GM21723 (cell line): Measurements from ENCODE around the gene KAT6B.
"Not testable (repeated sequence)": the region's sequence is repeated elsewhere in the genome, so short reads cannot be mapped to it uniquely, and the experiment has no call there.

Experiments
- ATAC-seq: cut with Tn5 transposase; IDR thresholded peaks from one replicate; pipeline ENCODE4 v1.9.1; 2021; ENCODE audit warnings: mild to moderate bottlenecking, moderate library complexity; ENCODE audit not compliant: unreplicated experiment

The KAT6B gene

GRCh38 chr10:74887614-74888284 is 61.3 kb downstream of the KAT6B start:
- no peak for ATAC-seq

- no peak for ATAC-seq
Measured at GRCh38 chr10:74888962-74889661, 62.7 kb downstream of the KAT6B start.

DNA sequence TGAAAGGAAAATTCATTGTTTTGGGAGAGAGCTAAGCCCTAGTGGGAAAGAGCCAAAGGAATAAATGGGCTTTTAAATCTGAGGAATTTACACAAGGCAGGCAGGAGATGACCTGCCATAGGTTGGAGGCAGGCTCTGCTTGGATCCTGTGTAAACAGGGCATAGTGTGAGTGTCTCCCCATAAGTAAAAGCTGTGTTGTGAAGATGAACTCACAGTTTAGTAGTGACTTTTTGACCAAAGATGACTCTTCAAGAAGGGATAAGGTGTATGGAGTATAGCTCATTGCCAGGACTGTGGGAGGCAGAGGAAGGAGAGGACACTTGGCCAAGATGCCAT is 63.2 kb downstream of the KAT6B start:
- ATAC-seq = no peak

- ATAC-seq = no peak
Measured at GRCh38 chr10:74890460-74890859, 64.1 kb downstream of the KAT6B start.

DNA sequence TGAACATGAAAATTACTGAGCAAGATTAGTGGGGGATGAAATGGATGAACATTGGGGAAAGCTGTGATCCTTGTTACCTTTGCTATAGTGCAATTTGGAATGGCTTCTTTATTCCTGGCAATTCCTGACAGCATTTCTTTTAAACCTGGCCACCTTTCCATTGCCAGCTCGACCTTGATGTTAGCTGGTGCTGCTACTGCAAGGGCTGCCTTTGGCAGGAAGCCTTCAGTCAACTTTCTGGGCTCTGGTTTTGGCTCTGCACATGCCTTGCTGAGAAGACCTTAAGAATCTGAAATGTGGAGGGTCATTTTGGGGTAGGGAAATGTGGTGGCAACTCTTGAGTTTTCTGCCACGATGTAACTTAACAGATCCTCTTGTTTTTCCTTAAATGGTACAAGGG is 64.7 kb downstream of the KAT6B start:
- no peak for ATAC-seq

DNA sequence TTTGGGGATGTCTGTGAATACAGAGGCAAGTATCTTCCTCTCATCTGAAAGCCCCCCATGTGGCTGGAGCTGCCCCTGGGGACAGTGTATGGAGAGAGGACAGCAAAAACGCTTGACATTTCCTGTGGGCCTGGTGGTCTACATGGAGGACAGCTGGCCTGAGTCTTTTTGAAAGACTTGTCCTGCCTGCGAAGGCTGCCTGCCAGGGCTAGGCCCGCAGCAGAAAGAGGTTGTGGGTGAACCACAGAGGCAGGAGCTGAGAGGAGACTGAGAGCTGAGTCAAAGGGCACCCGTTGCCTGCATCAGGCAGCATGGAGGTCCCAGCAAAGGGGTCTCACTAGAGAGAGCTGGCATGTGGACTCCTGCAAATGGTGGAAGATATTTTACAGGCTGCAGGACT is 66.4 kb downstream of the KAT6B start:
- no peak for ATAC-seq

GRCh38 chr10:74893329-74893728 is 66.9 kb downstream of the KAT6B start:
- not testable (repeated sequence) for ATAC-seq

DNA sequence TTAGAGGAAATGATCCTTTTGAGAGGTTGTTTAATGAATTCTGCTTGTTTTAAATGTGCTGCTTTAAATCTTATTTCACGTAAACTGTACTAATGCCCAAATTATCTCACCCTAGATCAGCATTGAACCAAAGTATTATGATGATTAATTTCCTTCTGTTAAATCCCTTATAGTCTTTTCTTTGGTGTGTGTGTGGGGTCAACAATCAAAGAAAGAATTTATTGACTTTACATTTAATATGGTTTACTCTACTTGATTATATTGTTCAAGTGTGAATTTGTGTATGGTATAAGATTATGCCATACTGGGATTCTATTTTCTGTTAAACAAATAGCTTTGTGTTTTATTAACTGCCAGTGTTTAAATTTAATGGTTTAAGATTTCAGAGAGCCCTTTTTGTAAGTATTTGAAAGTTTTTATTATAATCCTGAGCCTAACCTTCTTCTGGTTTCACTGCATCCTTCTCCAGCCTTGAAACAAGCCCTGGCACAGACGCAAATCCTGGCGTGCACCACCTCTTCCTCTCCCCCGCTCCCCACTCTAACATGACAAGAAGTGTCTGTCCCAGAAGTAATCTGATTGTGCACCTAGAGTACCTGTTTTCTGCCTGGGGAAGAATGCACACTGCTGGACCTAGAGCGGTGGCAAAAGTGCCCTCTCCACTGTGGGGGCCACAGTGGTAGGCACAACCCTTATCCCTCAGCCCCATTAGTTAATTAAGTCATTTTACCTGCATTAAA is 70.6 kb downstream of the KAT6B start:
- no peak for ATAC-seq

GRCh38 chr10:74898201-74898976 is 72.0 kb downstream of the KAT6B start:
- peak; percentile 71 for ATAC-seq

DNA sequence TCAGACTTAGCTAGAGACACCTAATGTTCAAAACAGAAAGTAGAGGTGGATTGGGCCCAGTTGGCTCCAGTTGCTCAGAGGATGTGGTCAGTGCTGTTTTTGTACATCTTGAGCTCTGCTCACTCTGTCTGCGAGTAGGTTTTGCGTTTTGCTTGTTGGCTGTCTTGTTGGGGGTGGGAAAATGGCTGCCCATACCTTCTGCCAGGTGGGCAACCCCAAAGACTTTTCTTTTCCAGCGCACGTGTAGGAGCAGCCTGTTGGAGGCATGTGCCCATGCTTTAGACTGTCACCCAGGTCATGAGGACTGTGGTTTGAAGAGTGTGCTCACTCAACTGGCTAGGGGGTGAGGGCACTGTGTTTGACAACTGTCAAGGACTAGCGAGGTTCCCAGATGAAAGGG is 73.9 kb downstream of the KAT6B start:
- peak; percentile 52 for ATAC-seq

GRCh38 chr10:74901301-74901700 is 74.9 kb downstream of the KAT6B start:
- no peak for ATAC-seq

DNA sequence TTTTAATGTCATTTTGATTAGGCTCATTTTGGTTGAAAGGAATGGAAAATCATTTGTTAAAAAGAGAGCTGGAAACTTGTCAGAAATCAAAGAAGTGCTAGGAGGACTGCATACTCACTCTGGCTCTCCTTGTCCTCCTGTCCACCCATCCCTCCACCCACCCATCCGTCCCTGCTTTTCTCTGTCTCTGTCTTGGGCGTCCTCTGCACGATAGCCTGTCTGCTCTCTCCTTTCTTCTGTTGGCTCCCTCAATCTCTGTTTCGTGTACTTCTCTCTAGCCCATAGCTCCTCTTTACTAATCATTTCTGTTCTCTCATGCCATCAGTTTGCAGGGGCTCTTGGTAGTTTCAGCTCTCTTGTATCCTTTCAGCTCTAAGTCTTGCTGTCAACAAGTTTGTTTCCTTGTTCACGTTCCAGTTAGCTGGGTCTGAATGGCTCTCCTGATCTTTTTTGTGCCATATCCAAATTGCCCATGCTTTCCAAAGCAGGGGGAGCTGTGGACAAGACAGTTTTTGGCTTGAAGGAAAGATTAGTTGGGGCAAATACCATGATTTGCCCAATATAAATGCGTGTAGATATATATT is 75.6 kb downstream of the KAT6B start:
- ATAC-seq = no peak

DNA sequence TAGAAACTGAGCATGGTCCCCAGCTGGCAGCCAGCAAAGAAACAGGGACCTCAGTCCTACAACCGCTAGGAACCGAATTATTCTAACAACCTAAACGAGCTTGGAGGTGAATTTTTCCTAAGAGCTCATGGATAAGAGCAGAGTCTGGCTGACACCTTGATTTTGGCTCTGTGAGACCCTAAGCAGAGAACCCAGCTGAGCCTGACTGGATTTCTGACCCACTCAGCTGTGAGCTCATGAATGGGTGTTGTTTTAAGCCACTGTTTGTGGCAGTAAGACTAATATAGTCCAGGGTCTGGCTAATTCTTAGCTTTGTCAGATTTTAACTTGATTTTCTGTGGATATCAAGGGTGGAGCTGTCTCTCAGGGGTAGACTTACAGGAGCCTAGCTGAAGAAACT is 77.1 kb downstream of the KAT6B start:
- ATAC-seq = no peak

- no peak for ATAC-seq
Measured at GRCh38 chr10:74906611-74907198, 80.3 kb downstream of the KAT6B start.

- no peak for ATAC-seq
Measured at GRCh38 chr10:74909670-74910069, 83.3 kb downstream of the KAT6B start.

GRCh38 chr10:74910241-74910975 is 84.0 kb downstream of the KAT6B start:
- ATAC-seq = no peak

DNA sequence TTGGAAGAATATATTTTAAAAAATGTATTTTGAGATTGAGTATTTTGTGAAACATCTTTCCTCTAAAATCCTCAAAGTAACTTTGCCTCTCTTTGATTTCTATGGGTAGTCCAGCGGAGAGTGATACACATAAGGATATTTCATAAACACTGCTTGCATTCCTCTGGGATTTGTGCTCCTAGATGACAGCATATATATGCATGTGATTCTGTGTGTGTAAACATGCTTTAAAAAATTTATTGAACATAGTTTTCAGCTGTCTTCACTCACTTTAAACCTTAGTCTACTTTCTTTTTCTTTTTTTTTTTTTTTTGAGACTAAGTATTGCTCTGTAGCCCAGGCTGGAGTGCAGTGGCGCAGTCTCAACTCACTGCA is 84.6 kb downstream of the KAT6B start:
- no peak for ATAC-seq

DNA sequence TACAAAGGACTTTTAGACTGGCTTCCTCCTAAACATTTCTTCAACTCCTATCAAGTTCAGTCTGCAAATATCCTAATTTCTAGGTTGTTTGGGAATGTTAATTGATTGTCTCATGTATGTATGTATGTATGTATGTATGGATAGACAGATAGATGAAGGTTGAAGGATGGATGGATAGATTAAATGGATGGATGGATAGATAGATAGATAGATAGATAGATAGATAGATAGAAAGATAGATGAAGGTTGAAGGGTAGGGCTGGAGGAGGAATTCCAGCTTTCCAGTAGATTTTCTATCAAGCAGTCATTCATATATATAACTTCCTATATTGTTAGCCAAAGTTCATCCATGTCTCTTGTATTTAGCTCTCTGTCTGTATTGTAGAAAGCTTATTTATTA is 85.8 kb downstream of the KAT6B start:
- no peak for ATAC-seq

DNA sequence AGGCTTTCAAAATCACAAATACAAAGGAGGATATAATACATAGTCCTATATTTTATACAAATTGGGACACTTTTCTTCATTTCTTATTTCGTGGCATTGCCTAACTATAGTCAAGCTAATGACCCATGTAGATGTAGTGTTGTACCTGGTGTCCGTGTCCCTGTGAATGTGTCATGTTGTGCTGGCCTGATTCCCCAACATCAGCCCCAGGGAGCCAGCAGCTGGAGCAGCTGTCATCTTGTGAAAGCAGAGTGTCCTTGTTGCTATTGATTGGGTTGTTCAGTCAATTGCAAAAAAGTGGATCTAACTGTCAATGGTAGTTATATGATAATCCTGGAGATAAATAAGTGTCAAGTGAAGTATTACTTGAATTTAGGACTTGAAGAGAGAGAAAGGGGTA is 86.3 kb downstream of the KAT6B start:
- peak; percentile 28 for ATAC-seq

DNA sequence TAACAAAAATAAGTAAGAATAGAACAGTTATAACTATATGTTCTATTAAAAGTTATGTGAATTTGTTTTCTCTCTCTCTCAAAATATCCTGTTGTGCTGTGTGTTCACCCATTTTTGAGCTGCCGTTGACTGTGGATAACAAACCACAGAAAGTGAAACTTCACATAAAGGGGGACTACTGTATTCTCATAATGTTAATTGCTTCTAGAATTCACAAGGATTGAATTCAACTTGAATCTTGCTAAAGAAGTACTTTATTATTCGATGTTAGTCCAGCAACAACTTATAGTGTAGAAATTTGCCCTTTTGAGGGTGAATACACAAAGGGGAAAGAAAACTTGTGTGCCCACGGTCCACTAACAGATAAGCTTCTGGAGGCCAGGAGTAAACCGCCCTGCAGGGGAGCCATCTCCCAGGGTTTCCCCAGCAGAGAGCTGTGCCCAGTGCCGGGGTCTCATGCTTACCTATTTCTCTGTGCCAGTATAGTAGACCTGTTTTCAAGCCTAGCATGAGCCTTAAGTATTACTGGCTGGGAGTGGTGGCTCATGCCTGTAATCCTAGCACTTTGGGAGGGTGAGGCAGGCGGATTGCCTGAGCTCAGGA is 87.1 kb downstream of the KAT6B start:
- peak; percentile 53 for ATAC-seq
